GM19239 (cell line): ENCODE data around the gene MEGF11.
"Not testable (repeated sequence)": the region's sequence is repeated elsewhere in the genome, so short reads cannot be mapped to it uniquely, and the experiment has no call there.

ENCODE experiments used
- DNase-seq: peaks from one replicate; pipeline ENCODE4 v3.0.0; 2011; ENCODE audit warnings: low spot score; ENCODE audit not compliant: insufficient read length
- FAIRE-seq: peaks from 2 replicates; lab custom pipeline; 2011; peaks lifted over from hg19 to GRCh38; lab: Jason Lieb, UNC

MEGF11 gene

GRCh38 chr15:66022163-66022525, 231.4 kb downstream of the MEGF11 start:
- no peak for DNase-seq
- FAIRE-seq: no peak

GRCh38 chr15:66021496-66022162, 231.9 kb downstream of the MEGF11 start:
- no peak for DNase-seq

GRCh38 chr15:66019826-66020398, 233.6 kb downstream of the MEGF11 start:
- no peak for DNase-seq
- no peak for FAIRE-seq

More at GRCh38 chr15:66021496-66022162, 231.9 kb downstream of the MEGF11 start:
- no peak for FAIRE-seq

GRCh38 chr15:66019368-66019767, 234.2 kb downstream of the MEGF11 start:
- FAIRE-seq (no peak), DNase-seq (no peak)

- FAIRE-seq: no peak
- DNase-seq: no peak
Observed at GRCh38 chr15:66018488-66018797, 235.1 kb downstream of the MEGF11 start.

GRCh38 chr15:66017792-66018487, 235.6 kb downstream of the MEGF11 start:
- FAIRE-seq: no peak
- no peak for DNase-seq

GRCh38 chr15:66017000-66017399, 236.6 kb downstream of the MEGF11 start:
- FAIRE-seq (no peak), DNase-seq (no peak)

- FAIRE-seq: no peak
- no peak for DNase-seq
Observed at GRCh38 chr15:66016199-66016598, 237.4 kb downstream of the MEGF11 start.

GRCh38 chr15:66014635-66015182, 238.8 kb downstream of the MEGF11 start:
- FAIRE-seq (no peak), DNase-seq (no peak)

GRCh38 chr15:66014022-66014421, 239.5 kb downstream of the MEGF11 start:
- FAIRE-seq: no peak
- DNase-seq: no peak

- FAIRE-seq (no peak), DNase-seq (no peak)
Observed at GRCh38 chr15:66008940-66009562, 244.5 kb downstream of the MEGF11 start.

GRCh38 chr15:66007663-66008262, 245.8 kb downstream of the MEGF11 start:
- FAIRE-seq (no peak), DNase-seq (no peak)

GRCh38 chr15:66006986-66007385, 246.6 kb downstream of the MEGF11 start:
- FAIRE-seq (no peak), DNase-seq (no peak)

- no peak for FAIRE-seq
- peak; percentile 33 for DNase-seq
Observed at GRCh38 chr15:66004618-66005262, 248.8 kb downstream of the MEGF11 start.

GRCh38 chr15:66003129-66003528, 250.4 kb downstream of the MEGF11 start:
- FAIRE-seq, DNase-seq: not testable (repeated sequence)

- DNase-seq: no peak
- FAIRE-seq: no peak
Observed at GRCh38 chr15:66001717-66002426, 251.7 kb downstream of the MEGF11 start.

GRCh38 chr15:66001042-66001441, 252.5 kb downstream of the MEGF11 start:
- no peak for DNase-seq
- no peak for FAIRE-seq

- DNase-seq (no peak), FAIRE-seq (no peak)
Observed at GRCh38 chr15:65998486-65998885, 255.1 kb downstream of the MEGF11 start.

GRCh38 chr15:65996901-65997300, 256.6 kb downstream of the MEGF11 start:
- FAIRE-seq (no peak), DNase-seq (no peak)
